Measurements from ENCODE around the gene DPM2.

The DPM2 gene

GRCh38 chr9:127955294-127956015 lies 17.8 kb upstream of the DPM2 start:
- peak; percentile 84 to 85 for DNase-seq (ENCODE audit: low read depth in 2 of 2)

- no peak for DNase-seq (ENCODE audit: low read depth in 2 of 2)
Observed at GRCh38 chr9:127954831-127955293, 17.2 kb upstream of the DPM2 start.

GRCh38 chr9:127953768-127954505 lies 16.3 kb upstream of the DPM2 start:
- no peak for DNase-seq (ENCODE audit: low read depth in 2 of 2)

GRCh38 chr9:127953154-127953553 lies 15.5 kb upstream of the DPM2 start:
- no peak for DNase-seq (ENCODE audit: low read depth in 2 of 2)

- no peak for DNase-seq (ENCODE audit: low read depth in 2 of 2)
Observed at GRCh38 chr9:127950513-127951289, 13.0 kb upstream of the DPM2 start.

GRCh38 chr9:127949827-127950512 lies 12.3 kb upstream of the DPM2 start:
- DNase-seq (ENCODE audit: low read depth in 2 of 2): no peak

- no peak for DNase-seq (ENCODE audit: low read depth in 2 of 2)
Observed at GRCh38 chr9:127947841-127948710, 10.4 kb upstream of the DPM2 start.

- DNase-seq (ENCODE audit: low read depth in 2 of 2): no peak
Observed at GRCh38 chr9:127946728-127947127, 9.1 kb upstream of the DPM2 start.

- no peak for DNase-seq (ENCODE audit: low read depth in 2 of 2)
Observed at GRCh38 chr9:127945942-127946341, 8.3 kb upstream of the DPM2 start.

GRCh38 chr9:127945338-127945737 lies 7.7 kb upstream of the DPM2 start:
- DNase-seq (ENCODE audit: low read depth in 2 of 2): no peak

- DNase-seq (ENCODE audit: low read depth in 2 of 2): no peak
Observed at GRCh38 chr9:127944586-127945218, 7.0 kb upstream of the DPM2 start.

- peak; percentile 64 to 82 for DNase-seq (ENCODE audit: low read depth in 2 of 2)
Observed at GRCh38 chr9:127943731-127944144, 6.1 kb upstream of the DPM2 start.

- no peak for DNase-seq (ENCODE audit: low read depth in 2 of 2)
Observed at GRCh38 chr9:127943011-127943662, 5.5 kb upstream of the DPM2 start.

GRCh38 chr9:127942216-127943010 lies 4.8 kb upstream of the DPM2 start:
- no peak for DNase-seq (ENCODE audit: low read depth in 2 of 2)

- DNase-seq (ENCODE audit: low read depth in 2 of 2): no peak
Observed at GRCh38 chr9:127941961-127942215, 4.2 kb upstream of the DPM2 start.

GRCh38 chr9:127941062-127941960 lies 3.7 kb upstream of the DPM2 start:
- DNase-seq (ENCODE audit: low read depth in 2 of 2): no peak

- no peak for DNase-seq (ENCODE audit: low read depth in 2 of 2)
Observed at GRCh38 chr9:127940593-127940992, 2.9 kb upstream of the DPM2 start.

- no peak for DNase-seq (ENCODE audit: low read depth in 2 of 2)
Observed at GRCh38 chr9:127938298-127938690, 640 bp upstream of the DPM2 start.

Data from stimulated activated CD4-positive, alpha-beta T cell treated with anti-CD3 and anti-CD28 coated beads, Interleukin-15, amount 100 ng/mL, for 48 hours (primary cell).